Measurements from ENCODE around the gene TRIB2.

GRCh38 chr2:12727065-12727464 is 10.3 kb downstream of the TRIB2 start:
- no peak for TF ChIP-seq CTCF (IDR thresholded peaks at IDR 0.05)
- TF ChIP-seq POLR2A (IDR thresholded peaks at IDR 0.05): no peak

Data from lower leg skin (tissue), 3 donors.